Measurements from ENCODE around the gene KBTBD8.

The KBTBD8 gene

GRCh38 chr3:67044955-67045354 is 46.8 kb downstream of the KBTBD8 start:
- no peak for DNase-seq

GRCh38 chr3:67045711-67046465 is 47.8 kb downstream of the KBTBD8 start:
- no peak for DNase-seq

GRCh38 chr3:67047051-67047450 is 48.9 kb downstream of the KBTBD8 start:
- DNase-seq, result no peak

- no peak for DNase-seq
Observed at GRCh38 chr3:67048067-67048714, 50.1 kb downstream of the KBTBD8 start.

- DNase-seq, result no peak
Observed at GRCh38 chr3:67048715-67049074, 50.6 kb downstream of the KBTBD8 start.

- no peak for DNase-seq
Observed at GRCh38 chr3:67059443-67059842, 61.3 kb downstream of the KBTBD8 start.
